Prostate gland (tissue), 2 donors: ENCODE results near the gene FLRT1. TPM values are rescaled to one million over a fixed set of nuclear protein-coding genes. Genes with fewer than 3 reads are reported as not detected.
A peak's percentile ranks its signal among the peaks of the same experiment; 100 is the strongest.

Experiments used
- DNase-seq: peaks from one replicate; pipeline ENCODE4 v3.0.0-alpha.2; 2019; ENCODE audit warnings: low spot score
- H3K27ac ChIP-seq, 2 donors: fragments of 200-600 bp; sonication (generic); 2 replicates each; pipeline ENCODE4 v1.5.1; 2017 to 2019
- H3K27me3 ChIP-seq: fragments of 200-600 bp; sonication (generic); replicated peaks from 2 replicates; pipeline ENCODE4 v1.5.1; 2019; ENCODE audit not compliant: insufficient read depth
- H3K36me3 ChIP-seq, 2 donors: fragments of 200-600 bp; sonication (generic); 1 replicate in 1 of 2; 2 replicates in 1 of 2; pipeline versions ENCODE4 v1.5.1 to v1.8.1; 2017 to 2019
- H3K4me1 ChIP-seq: fragments of 200-600 bp; sonication (generic); replicated peaks from 2 replicates; pipeline ENCODE4 v1.5.1; 2019
- H3K4me3 ChIP-seq, 2 donors: fragments of 200-600 bp; sonication (generic); 2 replicates each; pipeline ENCODE4 v1.5.1; 2017 to 2019
- H3K9me3 ChIP-seq: fragments of 200-600 bp; sonication (generic); 2 replicates; pipeline ENCODE4 v1.5.1; 2017
- POLR2A ChIP-seq: fragments of 450-650 bp; IDR thresholded peaks from one replicate; pipeline ENCODE4 v1.6.1; 2016; ENCODE audit warnings: antibody characterized with exemption, mild to moderate bottlenecking
- POLR2AphosphoS5 ChIP-seq: sonication (generic); formaldehyde crosslinking; IDR thresholded peaks from one replicate; pipeline ENCODE4 v1.6.1; 2017; ENCODE audit warnings: antibody characterized with exemption
- WGBS: methylation state at CpG from one replicate; pipeline ENCODE4 v1.1.5; 2018; 5-methylcytosine and 5-hydroxymethylcytosine counted together
- intact Hi-C: fragments of 100-400 bp; cut with DNase I; formaldehyde crosslinking; loops from one replicate; pipeline ENCODE4 v1.14.2; 2022
- total RNA-seq, 2 donors: library from RNA; depleted of rRNA; stranded (reverse); fragments of >200 nt; gene quantifications; one replicate each; pipeline ENCODE4 v1.1.0, GENCODE V29; 2016
- TF ChIP-seq, protein P1 (sequence below), 4 experiments: fragments of 200-600 bp in 2 of 4; fragments of 450-650 bp in 2 of 4; sonication (generic) in 2 of 4; IDR thresholded peaks; 1 replicate in 3 of 4; 2 replicates in 1 of 4; pipeline ENCODE4 v1.5.1; 2016 to 2019; ENCODE audit warnings: antibody characterized with exemption in 4 of 4, mild to moderate bottlenecking in 2 of 4, moderate library complexity in 2 of 4

The FLRT1 gene
- total RNA-seq, 2 donors from 2014 or later: 0.36 to 0.57 TPM

DNA sequence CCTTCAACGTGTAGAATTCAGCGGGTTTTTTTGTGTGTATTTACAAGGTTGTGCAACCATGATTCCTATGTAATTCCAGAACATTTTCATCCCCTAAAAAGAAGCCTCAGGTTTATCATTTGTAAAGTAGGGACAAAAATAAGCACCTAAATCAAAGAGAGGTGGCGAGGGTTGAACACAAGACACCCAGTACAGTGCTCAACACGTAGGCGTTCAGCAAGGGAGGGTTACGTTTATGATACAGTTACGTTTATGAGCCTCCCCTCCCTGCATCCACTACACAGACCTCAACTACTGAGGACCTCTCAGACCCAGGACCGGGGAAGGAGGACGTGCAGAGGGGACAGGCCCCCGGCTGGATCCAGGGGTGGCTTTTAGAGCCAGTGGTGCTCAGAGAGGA is 44.7 kb downstream of the FLRT1 start:
- Histone ChIP-seq H3K4me3 (no peak overlapping the region), H3K4me1 (no peaks in the 10 kb centered on the region), H3K27ac (no peak overlapping the region), H3K27me3 (no peaks in the 10 kb centered on the region), H3K36me3 (no peaks in the 10 kb centered on the region), H3K9me3 (no peaks in the 10 kb centered on the region)
- WGBS: 92% methylated on average over 10 of the region's 10 CpGs
- TF ChIP-seq POLR2A (no peak), POLR2AphosphoS5 (no peak)
- TF ChIP-seq, protein P1, sequence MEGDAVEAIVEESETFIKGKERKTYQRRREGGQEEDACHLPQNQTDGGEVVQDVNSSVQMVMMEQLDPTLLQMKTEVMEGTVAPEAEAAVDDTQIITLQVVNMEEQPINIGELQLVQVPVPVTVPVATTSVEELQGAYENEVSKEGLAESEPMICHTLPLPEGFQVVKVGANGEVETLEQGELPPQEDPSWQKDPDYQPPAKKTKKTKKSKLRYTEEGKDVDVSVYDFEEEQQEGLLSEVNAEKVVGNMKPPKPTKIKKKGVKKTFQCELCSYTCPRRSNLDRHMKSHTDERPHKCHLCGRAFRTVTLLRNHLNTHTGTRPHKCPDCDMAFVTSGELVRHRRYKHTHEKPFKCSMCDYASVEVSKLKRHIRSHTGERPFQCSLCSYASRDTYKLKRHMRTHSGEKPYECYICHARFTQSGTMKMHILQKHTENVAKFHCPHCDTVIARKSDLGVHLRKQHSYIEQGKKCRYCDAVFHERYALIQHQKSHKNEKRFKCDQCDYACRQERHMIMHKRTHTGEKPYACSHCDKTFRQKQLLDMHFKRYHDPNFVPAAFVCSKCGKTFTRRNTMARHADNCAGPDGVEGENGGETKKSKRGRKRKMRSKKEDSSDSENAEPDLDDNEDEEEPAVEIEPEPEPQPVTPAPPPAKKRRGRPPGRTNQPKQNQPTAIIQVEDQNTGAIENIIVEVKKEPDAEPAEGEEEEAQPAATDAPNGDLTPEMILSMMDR (IDR thresholded peaks at IDR 0.05): no peak
- intact Hi-C loops: no loop called here
- no peak for DNase-seq

GRCh38 chr11:64081745-64082442 is 46.2 kb downstream of the FLRT1 start:
- no peaks in the 10 kb centered on the region for H3K9me3 ChIP-seq
- no peak for TF ChIP-seq POLR2A
- TF ChIP-seq POLR2AphosphoS5: peak; percentile 78
- H3K4me1 ChIP-seq: no peaks in the 10 kb centered on the region
- intact Hi-C loops: no loop called here
- WGBS: 57% methylated on average over 25 of the region's 27 CpGs
- H3K36me3 ChIP-seq: no peaks in the 10 kb centered on the region
- H3K4me3 ChIP-seq: no peak overlapping the region
- H3K27ac ChIP-seq: no peak overlapping the region
- peak; percentile 63 for DNase-seq
- H3K27me3 ChIP-seq: no peaks in the 10 kb centered on the region

GRCh38 chr11:64083398-64084080 is 47.8 kb downstream of the FLRT1 start:
- 80% methylated on average over 28 of the region's 28 CpGs for WGBS
- intact Hi-C loops: no loop called here

DNA sequence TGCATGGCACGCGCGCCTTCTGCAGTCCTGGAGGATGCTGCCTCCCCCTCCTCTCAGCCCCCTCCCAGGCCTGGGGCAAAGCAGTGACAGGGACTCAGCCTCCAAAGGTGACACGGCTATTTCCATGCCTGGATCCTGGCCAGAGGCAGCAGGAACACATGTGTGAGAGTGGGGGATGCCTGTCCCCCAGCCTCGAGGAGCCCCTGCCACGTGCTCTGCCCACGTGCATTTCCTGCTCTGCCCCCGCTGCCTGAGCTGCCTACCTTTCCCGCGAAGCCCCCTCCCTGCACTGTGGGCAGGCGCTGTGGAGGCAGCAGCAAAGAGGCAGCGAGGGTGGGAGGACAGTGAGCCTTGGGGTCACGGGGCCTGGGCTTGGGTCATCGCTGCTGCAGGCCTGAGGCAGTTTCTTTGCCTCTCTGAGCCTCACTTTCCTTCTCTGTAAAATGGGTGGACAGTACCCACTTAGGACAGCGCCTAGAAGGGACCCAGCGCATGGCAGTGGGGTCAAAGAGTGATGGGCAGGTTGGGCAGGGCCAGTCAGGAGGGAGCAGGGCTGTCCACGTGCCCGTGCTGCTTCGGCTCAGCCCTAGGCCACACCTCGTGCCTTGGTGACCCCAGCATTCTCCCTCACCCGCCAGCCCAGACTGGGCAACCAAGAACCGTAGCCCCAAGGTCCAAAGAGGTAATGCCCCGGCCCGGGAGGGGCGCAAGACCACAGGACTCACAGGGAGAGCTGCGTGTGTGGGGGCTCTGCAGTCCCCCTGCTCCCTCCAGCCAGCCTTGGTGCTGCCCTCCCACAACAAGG is 48.6 kb downstream of the FLRT1 start:
- WGBS: 88% methylated on average over 26 of the region's 26 CpGs
- Histone ChIP-seq H3K9me3 (no peaks in the 10 kb centered on the region), H3K27me3 (no peaks in the 10 kb centered on the region)

More at GRCh38 chr11:64083398-64084080, 47.8 kb downstream of the FLRT1 start:
- Histone ChIP-seq H3K36me3 (no peaks in the 10 kb centered on the region), H3K4me1 (no peaks in the 10 kb centered on the region), H3K4me3 (no peak overlapping the region), H3K9me3 (no peaks in the 10 kb centered on the region), H3K27ac (no peak overlapping the region), H3K27me3 (no peaks in the 10 kb centered on the region)
- TF ChIP-seq POLR2A (no peak), POLR2AphosphoS5 (no peak)
- TF ChIP-seq, protein P1 (IDR thresholded peaks at IDR 0.05): no peak
- DNase-seq: no peak

More for the DNA sequence above, 48.6 kb downstream of the FLRT1 start:
- TF ChIP-seq, protein P1 (IDR thresholded peaks at IDR 0.05): no peak
- no peak for TF ChIP-seq POLR2AphosphoS5
- TF ChIP-seq POLR2A: no peak
- no peaks in the 10 kb centered on the region for H3K36me3 ChIP-seq
- DNase-seq: no peak
- H3K4me3 ChIP-seq: no peak overlapping the region
- intact Hi-C loops: no loop called here
- no peaks in the 10 kb centered on the region for H3K4me1 ChIP-seq
- H3K27ac ChIP-seq: no peak overlapping the region
